OCI-LY1 (cell line): ENCODE results near the gene GET3.

Experiments
- H2AFZ ChIP-seq: fragments of 200-600 bp; sonication (generic), shearing (Covaris generic); 2 replicates; pipeline ENCODE4 v1.6.0; 2014; ENCODE audit warnings: antibody characterized with exemption, mild to moderate bottlenecking, low read length
- H3F3A ChIP-seq: fragments of 200-600 bp; sonication (generic), shearing (Covaris generic); 2 replicates; pipeline ENCODE4 v1.6.0; 2014; ENCODE audit warnings: mild to moderate bottlenecking, antibody characterized with exemption, low read length, moderate library complexity; ENCODE audit not compliant: insufficient read depth
- H3K27ac ChIP-seq: fragments of 200-600 bp; sonication (generic); 2 replicates; pipeline ENCODE4 v1.5.1; 2014; ENCODE audit warnings: low read length, mixed run types, mild to moderate bottlenecking, low read depth; ENCODE audit not compliant: poor library complexity, severe bottlenecking
- H3K27me3 ChIP-seq: fragments of 200-600 bp; sonication (generic); 2 replicates; pipeline ENCODE4 v1.6.0; 2014; ENCODE audit warnings: antibody characterized with exemption, mild to moderate bottlenecking, low read length, moderate library complexity; ENCODE audit not compliant: insufficient read depth
- H3K36me3 ChIP-seq: fragments of 200-600 bp; sonication (generic); 2 replicates; pipeline ENCODE4 v1.6.1; 2014; ENCODE audit warnings: mild to moderate bottlenecking, antibody characterized with exemption, low read length, moderate library complexity, mixed read lengths; ENCODE audit not compliant: insufficient read depth
- H3K4me1 ChIP-seq: fragments of 200-600 bp; sonication (generic); 2 replicates; pipeline ENCODE4 v1.5.1; 2014; ENCODE audit warnings: mild to moderate bottlenecking, low read length, moderate library complexity; ENCODE audit not compliant: insufficient read depth, severe bottlenecking
- H3K4me2 ChIP-seq: fragments of 200-600 bp; sonication (generic), shearing (Covaris generic); 2 replicates; pipeline ENCODE4 v1.6.1; 2014; ENCODE audit warnings: low read length
- H3K4me3 ChIP-seq: fragments of 200-600 bp; sonication (generic); 2 replicates; pipeline ENCODE4 v1.5.1; 2014; ENCODE audit warnings: low read length, low read depth, mild to moderate bottlenecking, mixed read lengths; ENCODE audit not compliant: poor library complexity, severe bottlenecking
- H3K79me2 ChIP-seq: fragments of 200-600 bp; shearing (Covaris generic); 2 replicates; pipeline ENCODE4 v1.6.1; 2016; ENCODE audit warnings: mixed run types, low read length, mixed read lengths; ENCODE audit not compliant: insufficient read depth
- H3K9ac ChIP-seq: fragments of 200-600 bp; sonication (generic), shearing (Covaris generic); 2 replicates; pipeline ENCODE4 v1.6.1; 2014; ENCODE audit warnings: mild to moderate bottlenecking, low read length, mixed read lengths
- H3K9me2 ChIP-seq: fragments of 200-600 bp; sonication (generic), shearing (Covaris generic); 2 replicates; pipeline ENCODE4 v1.6.1; 2014; ENCODE audit warnings: low read depth, mild to moderate bottlenecking, low read length, mixed read lengths
- H3K9me3 ChIP-seq: fragments of 200-600 bp; shearing (Covaris generic); 2 replicates; pipeline ENCODE4 v1.6.1; 2014; ENCODE audit warnings: low read length, mixed read lengths
- H4K20me1 ChIP-seq: fragments of 200-600 bp; sonication (generic), shearing (Covaris generic); 2 replicates; pipeline ENCODE4 v1.6.0; 2016; ENCODE audit warnings: mild to moderate bottlenecking, low read length; ENCODE audit not compliant: insufficient read depth
- CTCF ChIP-seq: fragments of 200-600 bp; sonication (generic), shearing (Covaris generic); IDR thresholded peaks from 2 replicates; pipeline ENCODE4 v1.5.1; 2017; ENCODE audit warnings: mild to moderate bottlenecking, antibody characterized with exemption, low read length, moderate library complexity, mixed read lengths
- EZH2 ChIP-seq: fragments of 200-600 bp; sonication (generic), shearing (Covaris generic); IDR thresholded peaks from 2 replicates; pipeline ENCODE4 v1.8.0; 2017; ENCODE audit warnings: borderline replicate concordance, mixed run types, mild to moderate bottlenecking, antibody characterized with exemption, low read length, moderate library complexity, mixed read lengths

GET3 gene

GRCh38 chr19:12767150-12767549 lies 29.9 kb downstream of the GET3 start:
- TF ChIP-seq CTCF (no peak), EZH2 (no peak)
- H4K20me1 ChIP-seq: no peaks in the 10 kb centered on the region
- no peaks in the 10 kb centered on the region for H3K9me3 ChIP-seq
- 0 out of 2 replicates have a peak, but pooled peaks cover 6% of the 10 kb centered on the region for H3K36me3 ChIP-seq
- H2AFZ ChIP-seq: no peak overlapping the region
- H3F3A ChIP-seq: no peaks in the 10 kb centered on the region
- no peak overlapping the region for H3K4me3 ChIP-seq
- peaks cover 12% of the 10 kb centered on the region for H3K4me1 ChIP-seq
- H3K4me2 ChIP-seq: no peak overlapping the region
- H3K79me2 ChIP-seq: no peaks in the 10 kb centered on the region
- H3K27ac ChIP-seq: no peak overlapping the region
- no peaks in the 10 kb centered on the region for H3K9me2 ChIP-seq
- no peaks in the 10 kb centered on the region for H3K27me3 ChIP-seq
- no peak overlapping the region for H3K9ac ChIP-seq

- H3K9me2 ChIP-seq: no peaks in the 10 kb centered on the region
- no peak for TF ChIP-seq CTCF
- TF ChIP-seq EZH2: no peak
- H2AFZ ChIP-seq: no peak overlapping the region
- H3K27ac ChIP-seq: no peak overlapping the region
- no peaks in the 10 kb centered on the region for H4K20me1 ChIP-seq
- no peak overlapping the region for H3K4me2 ChIP-seq
- H3F3A ChIP-seq: no peaks in the 10 kb centered on the region
- no peak overlapping the region for H3K4me3 ChIP-seq
- no peaks in the 10 kb centered on the region for H3K27me3 ChIP-seq
- H3K4me1 ChIP-seq: peaks cover 12% of the 10 kb centered on the region
- 0 out of 2 replicates have a peak, but pooled peaks cover 6% of the 10 kb centered on the region for H3K36me3 ChIP-seq
- no peaks in the 10 kb centered on the region for H3K9me3 ChIP-seq
- no peaks in the 10 kb centered on the region for H3K79me2 ChIP-seq
- H3K9ac ChIP-seq: no peak overlapping the region
Measured at GRCh38 chr19:12767666-12768065, 30.4 kb downstream of the GET3 start.

- H2AFZ ChIP-seq: no peak overlapping the region
- TF ChIP-seq CTCF (no peak), EZH2 (no peak)
- no peaks in the 10 kb centered on the region for H3K27me3 ChIP-seq
- no peak overlapping the region; the same call in 1 of the 2 replicates for H3K9ac ChIP-seq
- no peaks in the 10 kb centered on the region for H3K9me2 ChIP-seq
- peak overlapping the region; percentile 5 for H3K4me3 ChIP-seq
- no peaks in the 10 kb centered on the region for H3K9me3 ChIP-seq
- H3K27ac ChIP-seq: no peak overlapping the region
- peak overlapping the region; percentile 46 for H3K4me2 ChIP-seq
- no peaks in the 10 kb centered on the region for H3K36me3 ChIP-seq
- no peaks in the 10 kb centered on the region for H3K79me2 ChIP-seq
- H3K4me1 ChIP-seq: peaks cover 15% of the 10 kb centered on the region
- H3F3A ChIP-seq: peaks cover 7% of the 10 kb centered on the region; the same call in 1 of the 2 replicates
- no peaks in the 10 kb centered on the region for H4K20me1 ChIP-seq
Measured at GRCh38 chr19:12769689-12770088, 32.4 kb downstream of the GET3 start.
